ENCODE results near the gene TCEA3.

TCEA3 gene

GRCh38 chr1:23344987-23345472, 79.5 kb downstream of the TCEA3 start:
- Histone ChIP-seq H3K4me1 (ENCODE audit: control insufficient read depth, insufficient read depth, low read depth, low read length) (no peaks in the 10 kb centered on the region), H4K91ac (ENCODE audit: low read length) (no peak overlapping the region), H2BK15ac (ENCODE audit: low read depth, poor library complexity, severe bottlenecking) (no peak overlapping the region), H3K18ac (ENCODE audit: low read depth in 1 of 2, low read length in 2 of 2) (peak overlapping the region; percentile 2 to 88), H2BK5ac (ENCODE audit: low read depth, low read length, poor library complexity, severe bottlenecking) (peak overlapping the region; percentile 74), H2AFZ (ENCODE audit: low read depth, low read length) (peak overlapping the region; percentile 8), H3K4me3 (ENCODE audit: insufficient read depth in 1 of 2, low read depth in 1 of 2, low read length in 2 of 2) (peak overlapping the region; percentile 53 to 93), H3K27me3 (ENCODE audit: control insufficient read depth in 1 of 2, insufficient read depth in 1 of 2, low read length in 2 of 2) (no peaks in the 10 kb centered on the region), H3K9me3 (ENCODE audit: control insufficient read depth, low read length) (no peaks in the 10 kb centered on the region), H3K79me1 (replicated peaks; ENCODE audit: low read length, poor library complexity, severe bottlenecking) (peaks cover 4% of the 10 kb centered on the region), H2AK5ac (ENCODE audit: low read length, severe bottlenecking) (peak overlapping the region; percentile 17), H2BK12ac (ENCODE audit: low read length in 2 of 2) (no peak overlapping the region), H3K23ac (ENCODE audit: low read length in 2 of 2) (no peak overlapping the region), H3K36me3 (ENCODE audit: control insufficient read depth in 1 of 2, insufficient read depth in 2 of 2, low read depth in 1 of 2, low read length in 2 of 2) (no peaks in the 10 kb centered on the region), H3K14ac (ENCODE audit: low read length in 2 of 2) (no peak overlapping the region), H3K4ac (ENCODE audit: low read depth in 1 of 2, low read length in 2 of 2) (peak overlapping the region in 1 of 2 experiments; percentile 81), H2BK120ac (ENCODE audit: low read depth, low read length) (peak overlapping the region; percentile 27), H3K4me2 (ENCODE audit: low read length, poor library complexity, severe bottlenecking) (peak overlapping the region; percentile 11), H4K8ac (ENCODE audit: low read length) (peak overlapping the region; percentile 91), H3K27ac (ENCODE audit: low read length, poor library complexity, severe bottlenecking) (peak overlapping the region; percentile 83), H3K9ac (ENCODE audit: low read length) (peak overlapping the region; percentile 94)
- 60% methylated on average over 7 of the region's 8 CpGs for WGBS
- no peak for DNase-seq

- peak; percentile 100 for DNase-seq
- peak within 1 kb of the TSS; percentile 99 for H2BK5ac ChIP-seq (ENCODE audit: low read depth, low read length, poor library complexity, severe bottlenecking)
- WGBS: under 1% methylated on average over 76 of the region's 87 CpGs
These were observed 80.2 kb downstream of the TCEA3 start, which contains the start of gene HNRNPR for GRCh38 chr1:23344111-23344986. HNRNPR (minus strand) TSS chr1:23344284; CDS start chr1:23341008, 3,276 bp downstream.

GRCh38 chr1:23343221-23344110, 81.1 kb downstream of the TCEA3 start:
- Histone ChIP-seq H3K4me3 (ENCODE audit: insufficient read depth in 1 of 2, low read depth in 1 of 2, low read length in 2 of 2) (peak overlapping the region; percentile 93 to 94), H3K36me3 (ENCODE audit: control insufficient read depth in 1 of 2, insufficient read depth in 2 of 2, low read depth in 1 of 2, low read length in 2 of 2) (no peaks in the 10 kb centered on the region), H2BK120ac (ENCODE audit: low read depth, low read length) (peak overlapping the region; percentile 99), H3K18ac (ENCODE audit: low read depth in 1 of 2, low read length in 2 of 2) (peak overlapping the region; percentile 83 to 92), H4K91ac (ENCODE audit: low read length) (peak overlapping the region; percentile 98), H2AK5ac (ENCODE audit: low read length, severe bottlenecking) (peak overlapping the region; percentile 96), H4K8ac (ENCODE audit: low read length) (peak overlapping the region; percentile 60), H3K79me1 (replicated peaks; ENCODE audit: low read length, poor library complexity, severe bottlenecking) (peaks cover 4% of the 10 kb centered on the region), H2AFZ (ENCODE audit: low read depth, low read length) (peak overlapping the region; percentile 42), H2BK15ac (ENCODE audit: low read depth, poor library complexity, severe bottlenecking) (peak overlapping the region; percentile 96), H2BK5ac (ENCODE audit: low read depth, low read length, poor library complexity, severe bottlenecking) (peak overlapping the region; percentile 99), H3K14ac (ENCODE audit: low read length in 2 of 2) (peak overlapping the region; percentile 89 to 99), H3K4ac (ENCODE audit: low read depth in 1 of 2, low read length in 2 of 2) (peak overlapping the region; percentile 81 to 94), H3K9me3 (ENCODE audit: control insufficient read depth, low read length) (no peaks in the 10 kb centered on the region), H3K9ac (ENCODE audit: low read length) (peak overlapping the region; percentile 94), H3K27me3 (ENCODE audit: control insufficient read depth in 1 of 2, insufficient read depth in 1 of 2, low read length in 2 of 2) (no peaks in the 10 kb centered on the region), H3K4me1 (ENCODE audit: control insufficient read depth, insufficient read depth, low read depth, low read length) (no peaks in the 10 kb centered on the region), H3K23ac (ENCODE audit: low read length in 2 of 2) (peak overlapping the region in 1 of 2 experiments; percentile 94), H3K4me2 (ENCODE audit: low read length, poor library complexity, severe bottlenecking) (peak overlapping the region; percentile 39), H2BK12ac (ENCODE audit: low read length in 2 of 2) (peak overlapping the region in 1 of 2 experiments; percentile 29), H3K27ac (ENCODE audit: low read length, poor library complexity, severe bottlenecking) (peak overlapping the region; percentile 97)
- WGBS: 2% methylated on average over 14 of the region's 66 CpGs
- DNase-seq: peak; percentile 87

More at GRCh38 chr1:23344111-23344986, 80.2 kb downstream of the TCEA3 start, which contains the start of gene HNRNPR:
- H3K9ac ChIP-seq (ENCODE audit: low read length): peak within 1 kb of the TSS; percentile 94
- peak within 1 kb of the TSS; percentile 97 for H3K27ac ChIP-seq (ENCODE audit: low read length, poor library complexity, severe bottlenecking)
- H2BK120ac ChIP-seq (ENCODE audit: low read depth, low read length): peak within 1 kb of the TSS; percentile 99
- H4K8ac ChIP-seq (ENCODE audit: low read length): peak within 1 kb of the TSS; percentile 91
- H3K79me1 ChIP-seq (replicated peaks; ENCODE audit: low read length, poor library complexity, severe bottlenecking): peaks cover 4% of the 10 kb centered on the region
- H4K91ac ChIP-seq (ENCODE audit: low read length): peak within 1 kb of the TSS; percentile 98
- H3K4ac ChIP-seq (ENCODE audit: low read depth in 1 of 2, low read length in 2 of 2): peak within 1 kb of the TSS; percentile 81 to 94
- H2BK15ac ChIP-seq (ENCODE audit: low read depth, poor library complexity, severe bottlenecking): peak within 1 kb of the TSS; percentile 96
- peak within 1 kb of the TSS in 1 of 2 experiments; percentile 94 for H3K23ac ChIP-seq (ENCODE audit: low read length in 2 of 2)
- no peaks in the 10 kb centered on the region for H3K27me3 ChIP-seq (ENCODE audit: control insufficient read depth in 1 of 2, insufficient read depth in 1 of 2, low read length in 2 of 2)
- H3K4me2 ChIP-seq (ENCODE audit: low read length, poor library complexity, severe bottlenecking): peak within 1 kb of the TSS; percentile 39
- peak within 1 kb of the TSS; percentile 89 to 99 for H3K14ac ChIP-seq (ENCODE audit: low read length in 2 of 2)
- H2AFZ ChIP-seq (ENCODE audit: low read depth, low read length): peak within 1 kb of the TSS; percentile 42
- peak within 1 kb of the TSS; percentile 93 to 94 for H3K4me3 ChIP-seq (ENCODE audit: insufficient read depth in 1 of 2, low read depth in 1 of 2, low read length in 2 of 2)
- H3K9me3 ChIP-seq (ENCODE audit: control insufficient read depth, low read length): no peaks in the 10 kb centered on the region
- no peaks in the 10 kb centered on the region for H3K4me1 ChIP-seq (ENCODE audit: control insufficient read depth, insufficient read depth, low read depth, low read length)
- H3K36me3 ChIP-seq (ENCODE audit: control insufficient read depth in 1 of 2, insufficient read depth in 2 of 2, low read depth in 1 of 2, low read length in 2 of 2): no peaks in the 10 kb centered on the region
- H2BK12ac ChIP-seq (ENCODE audit: low read length in 2 of 2): peak within 1 kb of the TSS in 1 of 2 experiments; percentile 29
- peak within 1 kb of the TSS; percentile 96 for H2AK5ac ChIP-seq (ENCODE audit: low read length, severe bottlenecking)
- peak within 1 kb of the TSS; percentile 88 to 92 for H3K18ac ChIP-seq (ENCODE audit: low read depth in 1 of 2, low read length in 2 of 2)

All from mesenchymal stem cell (in vitro differentiated cells and primary cell).